Smooth muscle cell (in vitro differentiated cells): Measurements from ENCODE around the gene TMEM156. TPM values are rescaled to one million over a fixed set of nuclear protein-coding genes. Genes with fewer than 3 reads are reported as not detected.

Experiments
- DNase-seq: peaks from one replicate; lab custom pipeline; 2025; ENCODE audit not compliant: unreplicated experiment; lab: John Stamatoyannopoulos, UW
- H2AFZ ChIP-seq: fragments of 200-600 bp; sonication (generic); 2 replicates; pipeline ENCODE4 v1.6.0; 2016; ENCODE audit warnings: antibody characterized with exemption, low read depth, mild to moderate bottlenecking
- H3F3A ChIP-seq: fragments of 200-600 bp; sonication (generic); 2 replicates; pipeline ENCODE4 v1.6.0; 2017; ENCODE audit warnings: antibody characterized with exemption, low read depth
- H3K27ac ChIP-seq: fragments of 200-600 bp; sonication (generic); 2 replicates; pipeline ENCODE4 v1.5.1; 2016; ENCODE audit warnings: low read depth, mild to moderate bottlenecking
- H3K27me3 ChIP-seq: fragments of 200-600 bp; sonication (generic); 2 replicates; pipeline ENCODE4 v1.6.1; 2016; ENCODE audit warnings: low read depth, mild to moderate bottlenecking
- H3K36me3 ChIP-seq: fragments of 200-600 bp; sonication (generic); 2 replicates; pipeline ENCODE4 v1.5.1; 2016; ENCODE audit warnings: low read depth
- H3K4me1 ChIP-seq: fragments of 200-600 bp; sonication (generic); 2 replicates; pipeline ENCODE4 v1.5.1; 2016; ENCODE audit warnings: low read depth
- H3K4me2 ChIP-seq: fragments of 200-600 bp; sonication (generic); 2 replicates; pipeline ENCODE4 v1.6.0; 2016; ENCODE audit warnings: mild to moderate bottlenecking
- H3K4me3 ChIP-seq: fragments of 200-600 bp; sonication (generic); 2 replicates; pipeline ENCODE4 v1.5.1; 2016; ENCODE audit warnings: mild to moderate bottlenecking
- H3K79me2 ChIP-seq: fragments of 200-600 bp; sonication (generic); 2 replicates; pipeline ENCODE4 v1.6.0; 2016; ENCODE audit warnings: low read depth, mild to moderate bottlenecking
- H3K9ac ChIP-seq: fragments of 200-600 bp; sonication (generic); 2 replicates; pipeline ENCODE4 v1.6.0; 2016; ENCODE audit warnings: low read depth
- H3K9me3 ChIP-seq: fragments of 200-600 bp; sonication (generic); replicated peaks from 2 replicates; pipeline ENCODE4 v1.5.1; 2016; ENCODE audit warnings: low read depth
- H4K20me1 ChIP-seq: fragments of 200-600 bp; sonication (generic); 2 replicates; pipeline ENCODE4 v1.6.0; 2016; ENCODE audit warnings: low read depth
- WGBS: methylation state at CpG from one replicate; pipeline ENCODE4 v1.1.7; 2016; ENCODE audit warnings: low lambda C conversion rate; 5-methylcytosine and 5-hydroxymethylcytosine counted together
- polyA plus RNA-seq: library from polyadenylated mRNA; unstranded; fragments of >200 nt; fragmentation: Nextera tagmentation; extraction: Ambion mirVana; gene quantifications from 2 replicates; pipeline ENCODE4 v1.2.1, GENCODE V29; 2016
- total RNA-seq: library from RNA; depleted of rRNA; stranded (reverse); fragments of >200 nt; gene quantifications from 2 replicates; pipeline ENCODE4 v1.2.3, GENCODE V29; 2014
- TF ChIP-seq, protein P1 (sequence below): fragments of 200-600 bp; sonication (generic); IDR thresholded peaks from 2 replicates; pipeline ENCODE4 v1.5.1; 2017; ENCODE audit warnings: borderline replicate concordance, mild to moderate bottlenecking, antibody characterized with exemption; ENCODE audit not compliant: insufficient read depth, poor library complexity, severe bottlenecking

Gene TMEM156
- total and polyA plus RNA-seq, 2 experiments from 2014 or later: 0.04 TPM; not detected in 1

DNA sequence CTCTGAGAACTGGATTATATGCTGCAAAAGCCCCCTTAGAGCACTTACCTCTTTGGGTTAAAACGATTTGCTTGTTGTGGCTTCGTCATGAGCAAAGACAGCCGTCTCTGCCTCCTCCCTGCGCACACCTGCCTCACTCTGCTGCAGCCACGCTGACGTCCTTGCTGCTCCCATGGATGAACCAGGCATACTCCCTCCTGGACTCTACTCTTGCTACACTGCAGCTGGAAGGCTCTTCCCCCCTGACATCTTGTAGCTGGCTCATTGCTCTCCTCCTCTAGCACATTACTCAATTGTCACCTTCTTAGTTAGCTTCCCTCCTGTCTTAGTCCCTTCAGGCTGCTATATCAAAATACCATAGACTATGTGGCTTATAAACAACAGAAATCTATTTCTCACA, 105.3 kb downstream of the TMEM156 start:
- Histone ChIP-seq H3F3A (peaks cover 7% of the 10 kb centered on the region), H3K27ac (no peak overlapping the region), H2AFZ (no peak overlapping the region), H3K27me3 (no peaks in the 10 kb centered on the region), H3K9me3 (no peaks in the 10 kb centered on the region), H3K4me2 (no peak overlapping the region), H3K4me3 (no peak overlapping the region), H4K20me1 (peaks cover 22% of the 10 kb centered on the region), H3K4me1 (peaks cover 2% of the 10 kb centered on the region), H3K36me3 (peaks cover 35% of the 10 kb centered on the region), H3K9ac (no peak overlapping the region), H3K79me2 (no peaks in the 10 kb centered on the region)
- TF ChIP-seq, protein P1, sequence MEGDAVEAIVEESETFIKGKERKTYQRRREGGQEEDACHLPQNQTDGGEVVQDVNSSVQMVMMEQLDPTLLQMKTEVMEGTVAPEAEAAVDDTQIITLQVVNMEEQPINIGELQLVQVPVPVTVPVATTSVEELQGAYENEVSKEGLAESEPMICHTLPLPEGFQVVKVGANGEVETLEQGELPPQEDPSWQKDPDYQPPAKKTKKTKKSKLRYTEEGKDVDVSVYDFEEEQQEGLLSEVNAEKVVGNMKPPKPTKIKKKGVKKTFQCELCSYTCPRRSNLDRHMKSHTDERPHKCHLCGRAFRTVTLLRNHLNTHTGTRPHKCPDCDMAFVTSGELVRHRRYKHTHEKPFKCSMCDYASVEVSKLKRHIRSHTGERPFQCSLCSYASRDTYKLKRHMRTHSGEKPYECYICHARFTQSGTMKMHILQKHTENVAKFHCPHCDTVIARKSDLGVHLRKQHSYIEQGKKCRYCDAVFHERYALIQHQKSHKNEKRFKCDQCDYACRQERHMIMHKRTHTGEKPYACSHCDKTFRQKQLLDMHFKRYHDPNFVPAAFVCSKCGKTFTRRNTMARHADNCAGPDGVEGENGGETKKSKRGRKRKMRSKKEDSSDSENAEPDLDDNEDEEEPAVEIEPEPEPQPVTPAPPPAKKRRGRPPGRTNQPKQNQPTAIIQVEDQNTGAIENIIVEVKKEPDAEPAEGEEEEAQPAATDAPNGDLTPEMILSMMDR: no peak
- WGBS: 98% methylated on average over 6 of the region's 6 CpGs
- no peak for DNase-seq

GRCh38 chr4:38925492-38926413, 106.5 kb downstream of the TMEM156 start:
- H3K9ac ChIP-seq: no peak overlapping the region
- H3K27me3 ChIP-seq: no peaks in the 10 kb centered on the region
- peaks cover 22% of the 10 kb centered on the region for H4K20me1 ChIP-seq
- H3F3A ChIP-seq: peaks cover 6% of the 10 kb centered on the region
- H3K4me3 ChIP-seq: no peak overlapping the region
- TF ChIP-seq, protein P1: no peak
- H3K9me3 ChIP-seq: no peaks in the 10 kb centered on the region
- no peaks in the 10 kb centered on the region for H3K79me2 ChIP-seq
- H2AFZ ChIP-seq: no peak overlapping the region
- 67% methylated on average over 3 of the region's 3 CpGs for WGBS
- no peak overlapping the region for H3K4me2 ChIP-seq
- H3K27ac ChIP-seq: no peak overlapping the region
- peaks cover 2% of the 10 kb centered on the region for H3K4me1 ChIP-seq
- peaks cover 30% of the 10 kb centered on the region for H3K36me3 ChIP-seq
- DNase-seq: no peak

DNA sequence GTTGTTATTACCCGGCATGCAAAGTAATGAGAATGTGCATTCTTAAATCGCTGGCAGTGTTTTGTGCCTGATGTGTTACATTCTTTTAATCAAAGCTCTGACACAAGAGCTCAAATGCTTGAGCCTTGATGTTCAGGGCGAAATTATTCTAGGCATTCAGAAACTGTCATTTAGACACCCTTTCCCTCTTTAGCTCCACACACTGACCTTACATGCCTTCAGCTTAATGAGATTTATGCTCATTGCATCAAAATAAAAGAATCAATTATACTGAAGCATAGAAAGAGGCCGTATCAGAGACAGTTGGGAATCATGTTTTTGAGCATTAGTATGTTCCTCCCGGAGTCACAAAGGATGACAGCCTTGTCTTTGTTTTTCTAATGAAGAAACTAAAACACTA, 107.9 kb downstream of the TMEM156 start:
- Histone ChIP-seq H3K4me2 (no peak overlapping the region), H3K36me3 (peaks cover 27% of the 10 kb centered on the region), H3K27ac (no peak overlapping the region), H3K9ac (no peak overlapping the region), H2AFZ (no peak overlapping the region), H3K79me2 (no peaks in the 10 kb centered on the region), H3F3A (no peaks in the 10 kb centered on the region), H4K20me1 (peaks cover 24% of the 10 kb centered on the region), H3K9me3 (no peaks in the 10 kb centered on the region), H3K4me3 (no peak overlapping the region), H3K4me1 (peaks cover 2% of the 10 kb centered on the region), H3K27me3 (no peaks in the 10 kb centered on the region)
- TF ChIP-seq, protein P1: no peak
- no peak for DNase-seq
- WGBS: 81% methylated on average over 5 of the region's 5 CpGs

DNA sequence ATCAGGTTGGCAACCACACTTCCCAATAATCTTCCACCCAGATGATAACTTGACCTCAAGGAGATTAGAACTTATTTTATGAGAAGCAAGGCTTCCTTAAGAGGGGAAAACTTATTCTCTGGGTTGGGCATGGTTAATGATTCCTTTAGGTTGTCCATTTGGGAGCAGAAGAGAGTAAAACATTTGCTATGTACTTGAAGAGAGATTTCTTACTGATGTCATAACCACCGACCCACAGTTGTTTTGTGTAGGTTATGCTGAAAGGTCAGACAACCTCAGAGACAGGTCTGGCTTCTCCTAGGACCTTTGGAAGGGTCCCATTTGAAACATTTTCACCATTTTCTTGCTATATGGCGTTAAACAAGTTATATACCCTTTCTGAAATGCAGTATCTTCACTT, 108.5 kb downstream of the TMEM156 start:
- peaks cover 28% of the 10 kb centered on the region for H3K36me3 ChIP-seq
- H3K27ac ChIP-seq: no peak overlapping the region
- no peaks in the 10 kb centered on the region for H3K27me3 ChIP-seq
- no peak overlapping the region for H2AFZ ChIP-seq
- peaks cover 2% of the 10 kb centered on the region for H3K4me1 ChIP-seq
- DNase-seq: no peak
- H3K4me2 ChIP-seq: no peak overlapping the region
- TF ChIP-seq, protein P1: no peak
- no peaks in the 10 kb centered on the region for H3F3A ChIP-seq
- H3K9me3 ChIP-seq: no peaks in the 10 kb centered on the region
- 75% methylated on average over 2 of the region's 2 CpGs for WGBS
- H3K79me2 ChIP-seq: no peaks in the 10 kb centered on the region
- no peak overlapping the region for H3K9ac ChIP-seq
- no peak overlapping the region for H3K4me3 ChIP-seq
- peaks cover 28% of the 10 kb centered on the region for H4K20me1 ChIP-seq
